Loucy (cell line): ENCODE data around the gene MEAF6.
A peak's percentile ranks its signal among the peaks of the same experiment; 100 is the strongest.

Experiments used
- H2AFZ ChIP-seq: fragments of 200-600 bp; sonication (generic); 2 replicates; pipeline ENCODE4 v1.6.0; 2016; ENCODE audit warnings: antibody characterized with exemption, mild to moderate bottlenecking, low read length, moderate library complexity
- H3F3A ChIP-seq: fragments of 200-600 bp; 2 replicates; pipeline ENCODE4 v1.6.0; 2016; ENCODE audit warnings: antibody characterized with exemption, low read depth, mild to moderate bottlenecking
- H3K27me3 ChIP-seq: fragments of 200-600 bp; sonication (generic); 2 replicates; pipeline ENCODE4 v1.6.1; 2014; ENCODE audit warnings: low read length, mild to moderate bottlenecking; ENCODE audit not compliant: insufficient read depth, poor library complexity, severe bottlenecking
- H3K36me3 ChIP-seq: fragments of 200-600 bp; sonication (generic); 2 replicates; pipeline ENCODE4 v1.6.1; 2016; ENCODE audit warnings: low read length; ENCODE audit not compliant: insufficient read depth
- H3K4me1 ChIP-seq: fragments of 200-600 bp; sonication (generic); 2 replicates; pipeline ENCODE4 v1.5.1; 2014; ENCODE audit warnings: low read length, mild to moderate bottlenecking; ENCODE audit not compliant: insufficient read depth, poor library complexity, severe bottlenecking
- H3K4me2 ChIP-seq: fragments of 200-600 bp; sonication (generic); 2 replicates; pipeline ENCODE4 v1.6.0; 2014; ENCODE audit warnings: antibody characterized with exemption, low read length, low read depth, mild to moderate bottlenecking; ENCODE audit not compliant: poor library complexity, severe bottlenecking
- H3K4me3 ChIP-seq: fragments of 200-600 bp; sonication (generic); 2 replicates; pipeline ENCODE4 v1.5.1; 2014; ENCODE audit warnings: low read length, mild to moderate bottlenecking, mixed read lengths; ENCODE audit not compliant: poor library complexity, severe bottlenecking
- H3K79me2 ChIP-seq: fragments of 200-600 bp; sonication (generic); 2 replicates; pipeline ENCODE4 v1.6.1; 2014; ENCODE audit warnings: low read length; ENCODE audit not compliant: insufficient read depth
- H3K9ac ChIP-seq: fragments of 200-600 bp; sonication (generic); 2 replicates; pipeline ENCODE4 v1.6.0; 2014; ENCODE audit warnings: mild to moderate bottlenecking, low read depth, low read length, moderate library complexity; ENCODE audit not compliant: poor library complexity, severe bottlenecking
- H3K9me2 ChIP-seq: fragments of 200-600 bp; sonication (generic); replicated peaks from 2 replicates; pipeline ENCODE4 v1.6.1; 2016; ENCODE audit warnings: low read depth, low read length, mixed read lengths
- H3K9me3 ChIP-seq: fragments of 200-600 bp; sonication (generic); 2 replicates; pipeline ENCODE4 v1.6.1; 2014; ENCODE audit warnings: mild to moderate bottlenecking, antibody characterized with exemption, low read length, low read depth; ENCODE audit not compliant: insufficient read depth
- H4K20me1 ChIP-seq: fragments of 200-600 bp; sonication (generic); 2 replicates; pipeline ENCODE4 v1.6.0; 2014; ENCODE audit warnings: antibody characterized with exemption, low read length, mild to moderate bottlenecking; ENCODE audit not compliant: insufficient read depth, poor library complexity, severe bottlenecking
- EZH2phosphoT487 ChIP-seq: fragments of 200-600 bp; IDR thresholded peaks from 2 replicates; pipeline ENCODE4 v1.6.1; 2018; ENCODE audit warnings: antibody characterized with exemption, mild to moderate bottlenecking, moderate library complexity, borderline replicate concordance
- TF ChIP-seq, protein P1 (sequence below): fragments of 200-600 bp; sonication (generic); conservative IDR thresholded peaks from 2 replicates; pipeline ENCODE4 v1.5.1; 2014; ENCODE audit warnings: mild to moderate bottlenecking, antibody characterized with exemption, low read length

The MEAF6 gene

DNA sequence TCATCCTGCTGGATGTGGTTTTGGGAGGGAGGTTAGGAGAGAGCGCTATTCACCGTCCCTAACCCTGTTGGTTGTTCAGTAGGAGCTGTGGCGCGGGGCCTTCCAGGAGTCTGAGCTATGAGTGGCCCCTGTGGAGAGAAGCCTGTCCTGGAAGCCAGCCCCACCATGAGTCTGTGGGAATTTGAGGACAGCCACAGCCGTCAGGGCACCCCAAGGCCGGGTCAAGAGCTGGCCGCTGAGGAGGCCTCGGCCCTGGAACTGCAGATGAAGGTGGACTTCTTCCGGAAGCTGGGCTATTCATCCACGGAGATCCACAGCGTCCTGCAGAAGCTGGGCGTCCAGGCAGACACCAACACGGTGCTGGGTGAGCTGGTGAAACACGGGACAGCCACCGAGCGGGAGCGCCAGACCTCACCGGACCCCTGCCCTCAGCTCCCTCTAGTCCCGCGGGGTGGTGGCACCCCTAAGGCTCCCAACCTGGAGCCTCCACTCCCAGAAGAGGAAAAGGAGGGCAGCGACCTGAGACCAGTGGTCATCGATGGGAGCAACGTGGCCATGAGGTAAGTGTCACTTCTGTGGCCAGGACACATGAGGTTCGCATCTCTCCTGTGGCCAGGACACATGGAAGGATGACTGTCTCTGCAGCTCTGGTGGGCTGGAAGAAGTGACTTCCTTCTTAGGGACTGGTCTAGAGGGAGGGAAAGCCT is 39.0 kb downstream of the MEAF6 start:
- Histone ChIP-seq H3K9me2 (no peaks in the 10 kb centered on the region), H3K9me3 (no peaks in the 10 kb centered on the region), H4K20me1 (peaks cover 50% of the 10 kb centered on the region), H3K4me1 (peaks cover 82% of the 10 kb centered on the region), H3F3A (0 out of 2 replicates have a peak, but pooled peaks cover 3% of the 10 kb centered on the region), H2AFZ (no peak overlapping the region), H3K36me3 (peaks cover 6% of the 10 kb centered on the region; the same call in 1 of the 2 replicates), H3K27me3 (no peaks in the 10 kb centered on the region), H3K9ac (peak overlapping the region; percentile 90), H3K79me2 (peaks cover 79% of the 10 kb centered on the region), H3K4me2 (peak overlapping the region; percentile 93), H3K4me3 (peak overlapping the region; percentile 98)
- TF ChIP-seq, protein P1, sequence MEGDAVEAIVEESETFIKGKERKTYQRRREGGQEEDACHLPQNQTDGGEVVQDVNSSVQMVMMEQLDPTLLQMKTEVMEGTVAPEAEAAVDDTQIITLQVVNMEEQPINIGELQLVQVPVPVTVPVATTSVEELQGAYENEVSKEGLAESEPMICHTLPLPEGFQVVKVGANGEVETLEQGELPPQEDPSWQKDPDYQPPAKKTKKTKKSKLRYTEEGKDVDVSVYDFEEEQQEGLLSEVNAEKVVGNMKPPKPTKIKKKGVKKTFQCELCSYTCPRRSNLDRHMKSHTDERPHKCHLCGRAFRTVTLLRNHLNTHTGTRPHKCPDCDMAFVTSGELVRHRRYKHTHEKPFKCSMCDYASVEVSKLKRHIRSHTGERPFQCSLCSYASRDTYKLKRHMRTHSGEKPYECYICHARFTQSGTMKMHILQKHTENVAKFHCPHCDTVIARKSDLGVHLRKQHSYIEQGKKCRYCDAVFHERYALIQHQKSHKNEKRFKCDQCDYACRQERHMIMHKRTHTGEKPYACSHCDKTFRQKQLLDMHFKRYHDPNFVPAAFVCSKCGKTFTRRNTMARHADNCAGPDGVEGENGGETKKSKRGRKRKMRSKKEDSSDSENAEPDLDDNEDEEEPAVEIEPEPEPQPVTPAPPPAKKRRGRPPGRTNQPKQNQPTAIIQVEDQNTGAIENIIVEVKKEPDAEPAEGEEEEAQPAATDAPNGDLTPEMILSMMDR: no peak
- TF ChIP-seq EZH2phosphoT487: no peak

DNA sequence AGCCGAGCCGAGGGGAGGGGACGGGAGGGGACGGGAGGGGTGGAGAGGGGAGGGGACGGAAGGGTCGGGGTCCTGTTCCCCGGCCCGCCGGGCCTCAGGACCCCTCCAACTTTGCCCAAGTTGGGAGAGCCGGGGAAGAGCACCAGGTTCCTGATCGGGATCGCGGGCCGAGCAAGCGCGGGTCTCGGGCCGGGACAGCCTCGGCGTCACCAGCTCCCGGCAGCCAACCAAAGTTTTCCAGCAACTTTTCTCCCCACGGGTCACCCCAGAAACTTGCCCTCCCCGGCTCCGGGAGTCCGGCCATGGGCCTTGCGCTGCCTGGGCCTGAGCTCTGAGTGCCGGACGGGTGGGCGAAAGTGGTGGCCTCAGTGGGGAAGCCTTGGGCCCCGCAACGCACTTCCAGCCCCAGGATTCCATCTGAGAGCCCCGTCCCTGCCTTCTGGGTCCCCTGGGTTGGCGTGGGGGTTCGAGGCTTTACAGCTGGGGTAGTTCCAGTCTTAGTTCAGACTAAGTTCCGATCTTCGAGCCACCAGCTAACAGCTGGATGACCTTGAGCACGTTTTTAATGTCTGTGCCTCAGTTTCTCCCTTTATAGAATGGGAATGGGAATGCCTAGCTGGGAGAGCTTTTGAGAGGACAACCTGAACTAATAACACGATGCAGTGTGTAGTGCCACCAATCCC is 39.7 kb downstream of the MEAF6 start:
- Histone ChIP-seq H3K4me3 (peak overlapping the region; percentile 98), H3K27me3 (no peaks in the 10 kb centered on the region), H3K4me2 (peak overlapping the region; percentile 93), H3K9me3 (no peaks in the 10 kb centered on the region), H3K9me2 (no peaks in the 10 kb centered on the region), H3F3A (0 out of 2 replicates have a peak, but pooled peaks cover 3% of the 10 kb centered on the region), H3K9ac (peak overlapping the region; percentile 90), H3K79me2 (peaks cover 72% of the 10 kb centered on the region), H3K4me1 (peaks cover 75% of the 10 kb centered on the region), H4K20me1 (peaks cover 43% of the 10 kb centered on the region), H3K36me3 (no peaks in the 10 kb centered on the region), H2AFZ (no peak overlapping the region)
- no peak for TF ChIP-seq EZH2phosphoT487
- TF ChIP-seq, protein P1: no peak

DNA sequence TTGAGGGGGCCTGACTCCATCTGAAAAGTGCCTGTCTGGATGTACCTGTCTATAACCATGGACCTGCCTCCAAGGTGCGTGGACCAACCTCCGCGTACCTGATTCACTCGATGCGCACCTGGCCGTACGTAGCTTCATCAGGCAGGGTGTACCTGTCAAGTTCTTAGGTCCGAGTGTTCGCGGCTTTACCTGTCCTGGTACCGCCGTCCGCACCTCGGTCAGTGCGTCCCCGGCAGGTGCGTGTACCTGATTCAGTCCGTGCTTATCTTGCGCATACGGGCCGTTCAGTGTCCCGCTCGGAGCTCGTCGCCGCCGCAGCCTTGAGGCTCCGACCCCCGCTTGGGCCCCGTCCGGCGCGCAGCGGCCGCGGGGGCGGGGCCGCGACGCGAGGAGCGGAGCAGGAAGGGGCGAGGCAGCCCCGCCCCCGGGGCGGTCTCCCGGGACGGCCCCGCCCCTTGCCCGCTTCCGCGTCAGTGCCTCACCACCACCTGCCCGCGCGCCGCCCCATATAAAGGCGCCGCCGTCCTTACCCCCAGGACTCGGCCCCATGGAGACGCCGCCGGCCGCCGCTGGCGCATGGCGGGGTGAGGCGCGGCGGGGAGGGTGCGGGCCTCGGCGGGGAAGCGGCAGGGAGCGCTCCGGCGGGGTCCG is 40.4 kb downstream of the MEAF6 start, which contains the start of gene ZC3H12A:
TSS of gene ZC3H12A (plus strand) at position 535 of the 651 bp plus-strand sequence. CDS start 917 bp downstream, outside the sequence.
- H2AFZ ChIP-seq: peak within 1 kb of the TSS; percentile 90
- peaks cover 36% of the 10 kb centered on the region for H4K20me1 ChIP-seq
- peaks cover 70% of the 10 kb centered on the region for H3K4me1 ChIP-seq
- peak within 1 kb of the TSS; percentile 98 for H3K4me3 ChIP-seq
- no peaks in the 10 kb centered on the region for H3K9me3 ChIP-seq
- H3F3A ChIP-seq: 0 out of 2 replicates have a peak, but pooled peaks cover 3% of the 10 kb centered on the region
- no peak for TF ChIP-seq EZH2phosphoT487
- TF ChIP-seq, protein P1: no peak
- H3K9ac ChIP-seq: peak within 1 kb of the TSS; percentile 90
- no peaks in the 10 kb centered on the region for H3K9me2 ChIP-seq
- no peaks in the 10 kb centered on the region for H3K36me3 ChIP-seq
- peak within 1 kb of the TSS; percentile 93 for H3K4me2 ChIP-seq
- H3K27me3 ChIP-seq: no peaks in the 10 kb centered on the region
- H3K79me2 ChIP-seq: peaks cover 66% of the 10 kb centered on the region
